Central memory CD8-positive, alpha-beta T cell (primary cell): Measurements from ENCODE around the gene FAH.

Source experiments
- ATAC-seq: fragments of 150-1000 bp; cut with Tn5 transposase; replicated peaks from 2 replicates; pipeline ENCODE4 v1.10.0; 2022; ENCODE audit warnings: mild to moderate bottlenecking, moderate FRiP score, moderate number of reproducible peaks; ENCODE audit not compliant: poor library complexity, severe bottlenecking; ENCODE audit errors: extremely low read depth
- DNase-seq, 2 donors: peaks; one replicate each; pipeline ENCODE4 v3.0.0; 2021; ENCODE audit warnings: low spot score in 2 of 2
- H3K27ac Mint-ChIP-seq: one replicate; pipeline ENCODE4 v1.8.0; 2022; ENCODE audit warnings: low read depth, mild to moderate bottlenecking, moderate library complexity, mixed read lengths
- H3K27me3 Mint-ChIP-seq: one replicate; pipeline ENCODE4 v1.8.0; 2022; ENCODE audit warnings: mixed read lengths
- H3K36me3 Mint-ChIP-seq: one replicate; pipeline ENCODE4 v1.8.0; 2022; ENCODE audit warnings: mild to moderate bottlenecking, moderate library complexity, mixed read lengths; ENCODE audit not compliant: insufficient read depth
- H3K4me1 Mint-ChIP-seq: one replicate; pipeline ENCODE4 v1.8.0; 2022; ENCODE audit warnings: mixed read lengths
- H3K4me3 Mint-ChIP-seq: one replicate; pipeline ENCODE4 v1.8.0; 2022; ENCODE audit warnings: mild to moderate bottlenecking, moderate library complexity, mixed read lengths
- H3K9me3 Mint-ChIP-seq: one replicate; pipeline ENCODE4 v1.8.0; 2022; ENCODE audit warnings: mixed read lengths

Gene FAH

GRCh38 chr15:80179935-80180334 is 27.1 kb downstream of the FAH start:
- no peaks in the 10 kb centered on the region for H3K36me3 Mint-ChIP-seq
- H3K4me1 Mint-ChIP-seq = no peaks in the 10 kb centered on the region
- no peak overlapping the region for H3K4me3 Mint-ChIP-seq
- DNase-seq (no peak), ATAC-seq (no peak)
- no peaks in the 10 kb centered on the region for H3K27me3 Mint-ChIP-seq
- H3K9me3 Mint-ChIP-seq = no peaks in the 10 kb centered on the region
- H3K27ac Mint-ChIP-seq = no peak overlapping the region

GRCh38 chr15:80180468-80180867 is 27.7 kb downstream of the FAH start:
- DNase-seq = no peak
- no peaks in the 10 kb centered on the region for H3K36me3 Mint-ChIP-seq
- no peak overlapping the region for H3K27ac Mint-ChIP-seq

GRCh38 chr15:80180986-80181385 is 28.2 kb downstream of the FAH start:
- no peaks in the 10 kb centered on the region for H3K27me3 Mint-ChIP-seq
- H3K4me1 Mint-ChIP-seq = no peaks in the 10 kb centered on the region
- H3K4me3 Mint-ChIP-seq = no peak overlapping the region
- H3K36me3 Mint-ChIP-seq = no peaks in the 10 kb centered on the region
- ATAC-seq = no peak
- H3K9me3 Mint-ChIP-seq = no peaks in the 10 kb centered on the region
- no peak overlapping the region for H3K27ac Mint-ChIP-seq
- no peak for DNase-seq

More at GRCh38 chr15:80180468-80180867, 27.7 kb downstream of the FAH start:
- no peak for ATAC-seq
- H3K27me3 Mint-ChIP-seq = no peaks in the 10 kb centered on the region
- H3K4me3 Mint-ChIP-seq = no peak overlapping the region
- H3K4me1 Mint-ChIP-seq = no peaks in the 10 kb centered on the region
- H3K9me3 Mint-ChIP-seq = no peaks in the 10 kb centered on the region

- ATAC-seq (no peak), DNase-seq (no peak)
- no peak overlapping the region for H3K27ac Mint-ChIP-seq
- H3K4me3 Mint-ChIP-seq = no peak overlapping the region
- peaks cover 2% of the 10 kb centered on the region for H3K36me3 Mint-ChIP-seq
- H3K9me3 Mint-ChIP-seq = no peaks in the 10 kb centered on the region
- no peaks in the 10 kb centered on the region for H3K27me3 Mint-ChIP-seq
- H3K4me1 Mint-ChIP-seq = no peaks in the 10 kb centered on the region
These were observed 29.9 kb downstream of the FAH start for GRCh38 chr15:80182611-80183261.

GRCh38 chr15:80183306-80183705 is 30.5 kb downstream of the FAH start:
- no peak overlapping the region for H3K27ac Mint-ChIP-seq
- no peak for DNase-seq
- no peaks in the 10 kb centered on the region for H3K27me3 Mint-ChIP-seq
- no peak for ATAC-seq
- H3K4me1 Mint-ChIP-seq = no peaks in the 10 kb centered on the region
- no peak overlapping the region for H3K4me3 Mint-ChIP-seq
- H3K9me3 Mint-ChIP-seq = no peaks in the 10 kb centered on the region
- H3K36me3 Mint-ChIP-seq = peaks cover 2% of the 10 kb centered on the region

- H3K4me3 Mint-ChIP-seq = no peak overlapping the region
- H3K36me3 Mint-ChIP-seq = peaks cover 2% of the 10 kb centered on the region
- H3K9me3 Mint-ChIP-seq = no peaks in the 10 kb centered on the region
- DNase-seq (no peak), ATAC-seq (no peak)
- H3K27ac Mint-ChIP-seq = no peak overlapping the region
- H3K27me3 Mint-ChIP-seq = no peaks in the 10 kb centered on the region
- no peaks in the 10 kb centered on the region for H3K4me1 Mint-ChIP-seq
These were observed 31.1 kb downstream of the FAH start for GRCh38 chr15:80183886-80184285.

GRCh38 chr15:80184554-80184953 is 31.8 kb downstream of the FAH start:
- ATAC-seq (no peak), DNase-seq (no peak)
- Mint-ChIP-seq H3K4me1 (no peaks in the 10 kb centered on the region), H3K9me3 (no peaks in the 10 kb centered on the region), H3K27ac (no peak overlapping the region), H3K27me3 (no peaks in the 10 kb centered on the region), H3K4me3 (no peak overlapping the region), H3K36me3 (peaks cover 2% of the 10 kb centered on the region)

- H3K4me3 Mint-ChIP-seq = no peak overlapping the region
These were observed 32.4 kb downstream of the FAH start for GRCh38 chr15:80185152-80185551.

GRCh38 chr15:80186066-80186465 is 33.3 kb downstream of the FAH start:
- DNase-seq (no peak), ATAC-seq (no peak)
- H3K4me1 Mint-ChIP-seq = no peaks in the 10 kb centered on the region
- H3K9me3 Mint-ChIP-seq = no peaks in the 10 kb centered on the region
- no peaks in the 10 kb centered on the region for H3K27me3 Mint-ChIP-seq
- no peak overlapping the region for H3K27ac Mint-ChIP-seq
- H3K4me3 Mint-ChIP-seq = no peak overlapping the region
- peaks cover 2% of the 10 kb centered on the region for H3K36me3 Mint-ChIP-seq

More at GRCh38 chr15:80185152-80185551, 32.4 kb downstream of the FAH start:
- no peak for DNase-seq
- no peaks in the 10 kb centered on the region for H3K4me1 Mint-ChIP-seq
- peaks cover 2% of the 10 kb centered on the region for H3K36me3 Mint-ChIP-seq
- no peaks in the 10 kb centered on the region for H3K9me3 Mint-ChIP-seq
- no peak overlapping the region for H3K27ac Mint-ChIP-seq
- no peaks in the 10 kb centered on the region for H3K27me3 Mint-ChIP-seq
- ATAC-seq = no peak

GRCh38 chr15:80186597-80186996 is 33.8 kb downstream of the FAH start:
- Mint-ChIP-seq H3K27me3 (no peaks in the 10 kb centered on the region), H3K27ac (no peak overlapping the region), H3K36me3 (peaks cover 2% of the 10 kb centered on the region), H3K9me3 (no peaks in the 10 kb centered on the region), H3K4me3 (no peak overlapping the region), H3K4me1 (no peaks in the 10 kb centered on the region)
- DNase-seq (no peak), ATAC-seq (no peak)

- DNase-seq = no peak
- Mint-ChIP-seq H3K4me3 (no peak overlapping the region), H3K36me3 (peaks cover 2% of the 10 kb centered on the region), H3K4me1 (no peaks in the 10 kb centered on the region), H3K9me3 (no peaks in the 10 kb centered on the region), H3K27me3 (no peaks in the 10 kb centered on the region), H3K27ac (no peak overlapping the region)
- ATAC-seq = no peak
These were observed 35.5 kb downstream of the FAH start for GRCh38 chr15:80188251-80188650.

GRCh38 chr15:80191198-80191597 is 38.4 kb downstream of the FAH start:
- no peak for DNase-seq
- peaks cover 8% of the 10 kb centered on the region for H3K27me3 Mint-ChIP-seq
- no peaks in the 10 kb centered on the region for H3K4me1 Mint-ChIP-seq
- no peak for ATAC-seq
- H3K4me3 Mint-ChIP-seq = no peak overlapping the region
- H3K9me3 Mint-ChIP-seq = no peaks in the 10 kb centered on the region
- peaks cover 2% of the 10 kb centered on the region for H3K36me3 Mint-ChIP-seq
- no peak overlapping the region for H3K27ac Mint-ChIP-seq

- H3K4me3 Mint-ChIP-seq = no peak overlapping the region
- no peaks in the 10 kb centered on the region for H3K4me1 Mint-ChIP-seq
- peaks cover 8% of the 10 kb centered on the region for H3K27me3 Mint-ChIP-seq
- no peak for ATAC-seq
- no peak overlapping the region for H3K27ac Mint-ChIP-seq
- no peaks in the 10 kb centered on the region for H3K36me3 Mint-ChIP-seq
- DNase-seq = no peak
- H3K9me3 Mint-ChIP-seq = no peaks in the 10 kb centered on the region
These were observed 39.2 kb downstream of the FAH start for GRCh38 chr15:80191897-80192595.
